ENCODE results near the gene NLRP9.

DNA sequence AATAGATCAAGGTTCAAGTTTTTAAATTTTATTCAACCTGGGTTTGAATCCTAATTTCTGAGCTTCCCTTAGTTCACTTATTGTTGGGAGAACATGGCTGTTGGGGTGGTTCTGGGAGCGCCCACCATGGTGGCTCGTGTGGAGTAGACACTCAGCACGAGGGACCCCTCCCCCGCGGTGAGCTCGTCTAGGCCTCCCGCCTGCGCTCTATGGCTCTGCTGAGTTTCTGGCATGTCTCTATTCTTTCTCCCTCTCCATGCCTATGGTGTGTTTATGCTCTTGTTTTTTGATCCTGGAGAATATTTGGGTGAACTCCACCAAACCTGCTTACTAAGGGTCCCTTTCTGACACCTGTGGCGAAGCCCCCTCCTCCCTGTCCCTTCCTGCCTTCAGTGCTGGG, 64.7 kb downstream of the NLRP9 start:
- TF ChIP-seq, protein P1, sequence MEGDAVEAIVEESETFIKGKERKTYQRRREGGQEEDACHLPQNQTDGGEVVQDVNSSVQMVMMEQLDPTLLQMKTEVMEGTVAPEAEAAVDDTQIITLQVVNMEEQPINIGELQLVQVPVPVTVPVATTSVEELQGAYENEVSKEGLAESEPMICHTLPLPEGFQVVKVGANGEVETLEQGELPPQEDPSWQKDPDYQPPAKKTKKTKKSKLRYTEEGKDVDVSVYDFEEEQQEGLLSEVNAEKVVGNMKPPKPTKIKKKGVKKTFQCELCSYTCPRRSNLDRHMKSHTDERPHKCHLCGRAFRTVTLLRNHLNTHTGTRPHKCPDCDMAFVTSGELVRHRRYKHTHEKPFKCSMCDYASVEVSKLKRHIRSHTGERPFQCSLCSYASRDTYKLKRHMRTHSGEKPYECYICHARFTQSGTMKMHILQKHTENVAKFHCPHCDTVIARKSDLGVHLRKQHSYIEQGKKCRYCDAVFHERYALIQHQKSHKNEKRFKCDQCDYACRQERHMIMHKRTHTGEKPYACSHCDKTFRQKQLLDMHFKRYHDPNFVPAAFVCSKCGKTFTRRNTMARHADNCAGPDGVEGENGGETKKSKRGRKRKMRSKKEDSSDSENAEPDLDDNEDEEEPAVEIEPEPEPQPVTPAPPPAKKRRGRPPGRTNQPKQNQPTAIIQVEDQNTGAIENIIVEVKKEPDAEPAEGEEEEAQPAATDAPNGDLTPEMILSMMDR (IDR thresholded peaks at IDR 0.05): no peak
- no peak for TF ChIP-seq POLR2A (IDR thresholded peaks at IDR 0.05)
